GM18858 (cell line): ENCODE results near the gene C11orf86.

ENCODE experiments used
- ATAC-seq: cut with Tn5 transposase; IDR thresholded peaks from one replicate; pipeline ENCODE4 v1.9.1; 2021; ENCODE audit not compliant: unreplicated experiment

Gene C11orf86

GRCh38 chr11:67023957-67024353, 48.9 kb downstream of the C11orf86 start:
- no peak for ATAC-seq

GRCh38 chr11:67024410-67024809, 49.3 kb downstream of the C11orf86 start:
- no peak for ATAC-seq

GRCh38 chr11:67024966-67025365, 49.9 kb downstream of the C11orf86 start:
- no peak for ATAC-seq

GRCh38 chr11:67025750-67026149, 50.6 kb downstream of the C11orf86 start:
- ATAC-seq: no peak
